Measurements from ENCODE around the gene STIP1.

Gene STIP1

DNA sequence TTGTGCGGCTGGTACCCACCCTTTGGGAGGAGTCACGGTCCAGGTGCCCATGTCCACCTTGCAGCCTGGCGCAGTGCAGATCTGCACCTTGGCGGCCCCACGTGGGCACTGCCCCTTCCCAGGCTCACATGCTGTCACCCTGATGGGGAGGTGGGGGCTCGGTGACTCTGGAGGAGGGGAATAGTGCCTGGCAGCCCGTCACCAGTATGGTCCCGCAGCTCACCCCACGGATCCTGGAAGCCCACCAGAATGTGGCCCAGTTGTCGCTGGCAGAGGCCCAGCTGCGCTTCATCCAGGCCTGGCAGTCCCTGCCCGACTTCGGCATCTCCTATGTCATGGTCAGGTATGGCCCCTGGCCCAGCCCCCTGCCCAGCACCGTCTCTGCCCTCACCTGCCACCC, 34.8 kb downstream of the STIP1 start:
- DNase-seq: no peak

DNA sequence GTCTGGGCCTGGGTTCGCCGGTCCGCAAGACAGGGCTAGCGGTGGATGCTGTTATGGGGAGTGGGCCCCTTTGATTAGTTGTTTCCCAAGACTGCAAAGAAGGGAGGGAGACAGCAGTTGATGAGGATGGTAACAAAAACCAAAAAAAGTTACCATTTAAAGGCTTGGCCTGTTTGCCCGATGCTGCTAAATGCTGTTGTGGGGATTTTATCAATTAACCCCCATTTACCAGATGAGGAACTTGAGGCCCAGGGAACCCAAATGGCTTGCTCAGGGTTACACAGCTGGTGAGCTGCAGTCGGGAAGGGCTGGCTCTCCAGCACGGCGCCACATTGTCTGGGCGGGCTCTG, 36.7 kb downstream of the STIP1 start:
- DNase-seq: no peak

DNA sequence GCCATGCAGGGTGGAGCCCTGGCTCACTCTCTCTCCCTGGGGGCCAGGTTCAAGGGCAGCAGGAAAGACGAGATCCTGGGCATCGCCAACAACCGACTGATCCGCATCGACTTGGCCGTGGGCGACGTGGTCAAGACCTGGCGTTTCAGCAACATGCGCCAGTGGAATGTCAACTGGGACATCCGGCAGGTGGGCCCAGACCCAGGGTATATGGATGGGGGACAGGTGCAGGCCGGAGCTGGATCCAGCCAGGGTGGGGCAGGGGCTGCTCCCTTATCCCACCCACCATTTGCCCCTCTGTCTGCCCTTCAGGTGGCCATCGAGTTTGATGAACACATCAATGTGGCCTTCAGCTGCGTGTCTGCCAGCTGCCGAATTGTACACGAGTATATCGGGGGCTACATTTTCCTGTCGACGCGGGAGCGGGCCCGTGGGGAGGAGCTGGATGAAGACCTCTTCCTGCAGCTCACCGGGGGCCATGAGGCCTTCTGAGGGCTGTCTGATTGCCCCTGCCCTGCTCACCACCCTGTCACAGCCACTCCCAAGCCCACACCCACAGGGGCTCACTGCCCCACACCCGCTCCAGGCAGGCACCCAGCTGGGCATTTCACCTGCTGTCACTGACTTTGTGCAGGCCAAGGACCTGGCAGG, 37.2 kb downstream of the STIP1 start:
- DNase-seq: no peak

DNA sequence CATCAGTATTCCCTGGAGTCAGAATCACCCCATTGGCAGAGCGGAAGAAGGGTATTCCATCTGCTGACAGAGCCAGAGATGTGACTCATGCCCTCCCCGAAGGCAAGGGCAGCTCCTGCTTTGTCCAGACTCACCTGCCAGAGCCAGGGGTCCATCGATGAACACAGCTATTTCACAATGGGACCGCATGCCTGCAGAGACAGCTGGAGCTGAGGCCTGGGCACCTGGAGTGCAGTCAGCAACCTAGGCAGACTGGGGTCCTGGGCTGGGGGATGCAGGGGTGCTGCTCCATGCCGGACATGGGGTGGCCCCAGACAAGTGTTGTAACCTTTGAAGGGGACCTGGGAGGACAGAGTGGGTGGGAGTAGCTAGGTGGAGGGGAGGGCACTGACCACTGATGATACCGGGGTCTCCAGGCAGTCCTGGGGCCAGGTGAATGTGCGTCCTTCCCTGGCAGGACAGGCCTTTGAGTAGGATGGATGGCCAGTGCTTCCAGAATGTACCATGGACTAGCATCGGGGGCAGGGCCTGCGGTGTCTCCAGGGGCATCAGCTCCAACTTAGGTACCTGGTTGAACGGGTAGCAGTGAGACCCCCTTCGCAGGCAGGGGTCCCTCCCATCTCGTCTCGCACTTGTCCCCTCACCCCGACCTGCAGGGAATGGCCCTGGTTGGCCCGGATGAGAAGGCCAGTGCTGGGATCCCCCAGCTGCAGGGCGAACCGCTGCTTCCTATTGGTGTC, 38.4 kb downstream of the STIP1 start:
- no peak for DNase-seq

DNA sequence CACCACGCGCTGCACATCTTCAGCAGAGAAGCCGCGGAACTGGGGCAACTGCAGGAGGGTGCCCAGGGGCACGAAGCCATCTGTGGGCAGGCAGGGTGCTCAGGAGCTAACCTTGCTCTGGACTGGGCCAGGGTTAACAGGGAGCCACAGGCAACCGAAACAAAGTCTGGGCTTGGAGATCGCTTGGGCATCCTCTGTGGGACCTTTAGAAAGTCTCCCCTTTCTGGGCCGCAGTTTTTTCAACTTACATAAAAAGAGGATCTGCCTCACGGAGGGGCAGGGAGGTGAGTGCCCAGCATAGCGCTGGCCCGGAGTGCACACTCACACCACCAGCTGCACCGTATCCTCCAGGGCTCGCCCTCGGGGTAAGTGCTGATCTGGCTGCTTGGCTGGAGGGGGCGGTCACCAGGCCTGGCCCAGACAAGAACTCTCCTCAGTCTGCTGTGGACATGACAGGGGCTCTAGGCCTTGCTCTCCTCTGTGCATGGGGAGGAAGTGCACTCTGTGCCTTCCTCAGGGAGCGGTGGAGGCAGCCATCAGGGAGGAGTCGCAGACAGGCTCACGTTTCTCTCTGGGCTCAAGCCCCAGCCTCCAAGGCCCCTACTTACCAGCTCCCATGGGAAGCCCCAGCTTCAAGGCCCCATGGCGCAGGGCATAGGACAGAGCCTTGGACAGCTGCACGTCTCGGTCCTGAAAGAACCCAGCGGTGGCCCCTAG, 39.1 kb downstream of the STIP1 start:
- DNase-seq: no peak

DNA sequence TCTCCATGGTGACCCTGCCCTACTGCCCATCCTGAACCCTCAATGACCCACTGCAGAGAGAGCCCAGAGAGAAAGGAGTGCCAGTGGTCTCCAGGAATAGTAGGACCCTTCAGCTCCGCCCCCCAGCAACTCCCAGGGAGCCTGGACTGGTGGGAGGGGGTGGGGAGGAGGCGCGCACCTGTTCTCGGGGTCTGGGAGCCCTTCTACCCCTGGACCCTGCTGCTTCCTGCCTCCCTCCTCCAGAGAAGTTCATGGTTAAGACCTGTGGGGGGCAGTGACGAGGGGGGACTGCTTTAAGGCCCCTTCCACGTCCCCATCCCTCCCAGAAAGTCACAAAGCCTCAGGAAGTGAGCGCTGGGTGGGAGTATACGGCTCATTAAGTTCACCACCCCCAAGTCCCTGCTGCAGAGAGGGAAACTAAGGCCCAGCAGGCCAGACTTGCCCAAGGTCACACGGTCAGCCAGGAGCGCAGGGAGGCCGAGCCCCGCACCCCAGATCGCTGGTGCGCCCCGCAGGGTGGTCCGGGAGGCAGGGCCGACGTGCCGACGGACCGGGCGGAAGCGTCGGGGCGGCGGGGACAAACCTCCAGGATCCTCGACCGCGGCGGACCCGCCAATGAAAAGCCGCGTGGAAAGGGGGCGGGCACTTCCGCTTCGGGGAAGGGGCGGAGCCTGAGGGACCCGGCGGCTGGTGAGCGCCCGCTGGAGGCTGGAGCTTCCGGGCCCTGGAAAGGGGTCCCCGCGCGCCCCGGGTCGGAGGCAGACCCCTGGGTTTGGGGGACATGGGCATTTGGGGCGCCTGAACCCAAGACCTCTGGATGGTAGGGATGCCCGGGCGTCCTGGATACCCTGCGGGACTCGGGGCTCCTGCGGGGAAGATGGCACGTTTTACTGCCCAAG, 39.9 kb downstream of the STIP1 start, which contains the start of the genes NUDT22 and TRPT1:
NUDT22 (plus strand) TSS at position 667 of the 899 bp plus-strand sequence. CDS start 379 bp downstream, outside the sequence.
TRPT1 (minus strand) TSS at position 579 of the 899 bp plus-strand sequence; CDS start at position 253, 326 bp downstream.
- DNase-seq: peak; percentile 57 to 94 (median 85)

DNA sequence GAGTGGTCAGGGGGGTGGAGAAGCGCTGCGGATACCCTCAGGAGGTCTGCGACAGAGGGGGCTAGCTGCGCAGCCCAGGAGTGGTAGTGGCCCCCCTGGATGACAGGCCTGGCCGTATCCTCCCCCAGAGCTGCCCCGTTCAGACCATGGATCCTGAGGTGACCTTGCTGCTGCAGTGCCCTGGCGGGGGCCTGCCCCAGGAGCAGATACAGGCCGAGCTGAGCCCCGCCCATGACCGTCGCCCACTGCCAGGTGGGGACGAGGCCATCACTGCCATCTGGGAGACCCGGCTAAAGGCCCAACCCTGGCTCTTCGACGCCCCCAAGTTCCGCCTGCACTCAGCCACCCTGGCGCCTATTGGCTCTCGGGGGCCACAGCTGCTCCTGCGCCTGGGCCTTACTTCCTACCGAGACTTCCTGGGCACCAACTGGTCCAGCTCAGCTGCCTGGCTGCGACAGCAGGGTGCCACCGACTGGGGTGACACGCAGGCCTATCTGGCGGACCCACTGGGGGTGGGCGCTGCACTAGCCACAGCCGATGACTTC, 40.6 kb downstream of the STIP1 start:
- peak in 19 of 51 donors; percentile 25 to 64 (median 43) for DNase-seq

DNA sequence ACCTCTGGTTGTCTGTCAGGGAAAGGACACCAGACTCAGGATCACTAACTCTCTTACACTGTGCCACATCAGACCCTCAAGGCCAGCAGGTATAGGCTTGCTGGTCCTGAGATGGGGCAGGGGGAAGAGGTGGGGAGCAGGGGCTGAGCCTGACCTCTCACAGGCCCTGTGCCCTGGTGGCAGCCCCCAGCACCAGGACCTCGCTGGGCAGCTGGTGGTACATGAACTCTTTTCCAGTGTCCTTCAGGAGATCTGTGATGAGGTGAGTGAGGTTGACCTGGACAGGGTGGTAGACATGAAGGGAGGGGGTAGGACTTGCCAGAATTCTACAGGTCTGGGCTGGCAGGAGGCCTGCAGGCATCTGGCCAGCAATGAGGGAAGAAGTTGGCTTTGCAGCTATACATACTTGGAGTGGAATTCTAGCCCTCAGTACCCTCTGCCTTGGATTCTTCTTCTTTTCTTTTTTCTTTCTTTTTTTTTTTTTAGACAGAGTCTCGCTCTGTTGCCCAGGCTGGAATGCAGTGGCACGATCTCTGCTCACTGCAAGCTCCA, 41.5 kb downstream of the STIP1 start:
- no peak for DNase-seq

DNA sequence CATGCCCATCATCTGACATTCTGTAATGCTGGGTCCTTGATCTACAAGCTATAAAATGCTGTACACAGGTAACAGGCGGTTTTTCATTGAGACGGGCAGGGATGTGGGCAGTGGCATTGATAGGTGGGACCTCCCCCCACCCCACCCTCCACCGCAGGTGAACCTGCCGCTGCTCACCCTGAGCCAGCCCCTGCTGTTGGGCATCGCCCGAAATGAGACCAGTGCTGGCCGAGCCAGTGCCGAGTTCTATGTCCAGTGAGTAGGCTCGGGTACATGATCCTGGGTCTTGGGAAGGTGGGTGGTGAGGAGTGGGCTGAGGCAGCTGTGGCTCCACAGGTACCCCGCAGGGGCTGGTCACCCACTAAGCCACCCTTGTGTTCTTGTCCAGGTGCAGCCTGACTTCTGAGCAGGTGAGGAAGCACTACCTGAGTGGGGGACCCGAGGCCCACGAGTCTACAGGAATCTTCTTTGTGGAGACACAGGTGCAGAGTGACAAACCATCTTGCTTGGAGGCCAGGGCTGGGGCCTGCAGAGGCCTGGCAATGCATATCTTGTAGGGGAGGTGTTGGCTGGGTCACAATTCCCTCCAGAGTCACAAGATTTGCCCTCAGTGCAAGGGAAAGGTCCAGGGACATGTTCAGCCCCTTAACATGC, 43.2 kb downstream of the STIP1 start:
- no peak for DNase-seq

DNA sequence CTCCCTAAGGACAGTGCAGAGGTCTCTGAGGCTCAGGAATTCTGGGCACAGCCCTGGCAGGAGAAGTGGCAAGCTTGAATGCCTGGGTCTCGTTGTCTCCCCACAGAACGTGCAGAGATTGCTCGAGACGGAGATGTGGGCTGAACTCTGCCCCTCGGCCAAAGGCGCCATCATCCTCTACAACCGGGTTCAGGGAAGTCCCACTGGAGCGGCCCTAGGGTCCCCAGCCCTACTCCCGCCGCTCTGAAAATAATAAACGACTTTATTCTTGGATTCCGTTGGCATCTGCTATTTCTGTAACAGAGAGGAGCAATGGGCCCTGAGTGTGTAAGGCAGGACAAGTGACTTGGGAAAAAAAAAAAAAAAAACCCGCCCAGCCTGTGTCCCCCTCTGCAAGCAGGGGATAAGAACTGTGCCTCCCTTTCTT, 43.8 kb downstream of the STIP1 start:
- DNase-seq: no peak

DNA sequence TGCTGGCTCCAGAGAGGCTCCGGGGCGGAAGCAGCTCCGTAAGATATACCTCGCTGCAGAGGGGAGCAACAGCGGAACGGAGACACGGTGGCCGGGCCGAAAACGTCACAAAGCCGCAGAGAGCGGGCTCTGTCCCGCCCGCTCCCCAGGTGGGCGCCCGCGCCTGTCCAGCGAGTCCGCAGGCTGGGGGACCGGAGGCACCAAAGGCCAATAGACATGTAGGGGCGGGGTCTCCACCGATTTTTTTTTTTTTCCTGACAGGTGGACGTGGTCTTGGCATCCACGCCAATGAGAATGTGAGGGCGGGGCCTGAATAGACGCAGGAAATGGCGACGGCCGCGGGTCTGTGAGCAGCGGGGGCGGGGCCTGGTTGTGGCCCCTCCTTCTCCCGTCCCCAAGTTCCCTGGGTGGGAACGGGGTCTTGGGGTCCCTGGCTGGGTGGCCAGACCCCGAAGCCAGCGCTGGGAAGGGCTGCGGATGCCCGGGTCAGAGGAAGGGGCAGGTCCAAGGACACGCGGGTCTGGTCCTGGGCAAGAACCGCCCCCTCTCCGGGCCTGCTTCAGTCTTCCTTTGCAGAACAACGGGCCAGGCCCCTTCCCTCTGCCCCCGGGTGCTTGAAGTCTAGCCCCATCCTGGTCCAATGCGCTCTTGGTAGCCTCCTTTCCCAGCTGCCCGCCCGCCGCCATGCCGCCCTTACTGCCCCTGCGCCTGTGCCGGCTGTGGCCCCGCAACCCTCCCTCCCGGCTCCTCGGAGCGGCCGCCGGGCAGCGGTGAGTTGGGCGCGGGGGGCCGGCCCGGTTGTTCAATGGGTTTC, 44.4 kb downstream of the STIP1 start, which contains the start of gene DNAJC4:
DNAJC4 (plus strand) TSS at position 378 of the 814 bp plus-strand sequence; CDS start at position 685, 307 bp downstream.
- DNase-seq: peak; percentile 31 to 94 (median 82)

DNA sequence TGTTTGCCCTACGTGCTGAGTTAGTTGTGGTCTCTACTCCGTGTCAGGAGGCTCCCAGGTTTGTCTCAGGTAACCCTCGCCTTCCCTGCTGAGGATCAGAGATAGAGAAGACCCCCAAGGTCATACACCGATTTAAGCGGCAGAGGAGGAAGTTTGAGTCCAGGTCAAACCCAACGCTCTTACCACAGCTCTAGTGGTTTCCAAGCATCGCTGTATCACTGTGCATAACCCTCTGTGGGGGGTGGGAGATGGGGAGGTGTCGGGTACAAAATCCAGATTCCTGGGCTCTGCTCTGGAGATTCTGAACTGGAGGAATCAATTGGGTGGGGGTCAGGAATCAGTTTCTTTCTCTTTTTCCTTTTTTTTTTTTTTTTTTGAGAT, 45.0 kb downstream of the STIP1 start:
- no peak for DNase-seq

DNA sequence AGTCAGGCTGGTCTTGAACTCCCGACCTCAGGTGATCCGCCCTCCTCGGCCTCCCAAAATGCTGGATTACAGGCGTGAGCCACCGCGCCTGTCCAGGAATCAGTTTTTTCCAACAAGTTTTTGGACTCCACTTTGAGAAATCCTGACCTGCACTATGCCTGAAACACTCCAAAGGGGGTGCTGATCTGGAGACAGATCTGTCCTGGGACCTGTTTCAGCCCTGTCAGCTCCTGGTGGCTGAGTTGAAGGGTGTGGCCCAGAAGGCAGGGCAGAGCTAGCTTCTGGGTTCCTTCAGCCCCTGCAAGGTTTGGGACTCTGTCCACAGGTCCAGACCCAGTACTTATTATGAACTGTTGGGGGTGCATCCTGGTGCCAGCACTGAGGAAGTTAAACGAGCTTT, 45.6 kb downstream of the STIP1 start:
- no peak for DNase-seq

DNA sequence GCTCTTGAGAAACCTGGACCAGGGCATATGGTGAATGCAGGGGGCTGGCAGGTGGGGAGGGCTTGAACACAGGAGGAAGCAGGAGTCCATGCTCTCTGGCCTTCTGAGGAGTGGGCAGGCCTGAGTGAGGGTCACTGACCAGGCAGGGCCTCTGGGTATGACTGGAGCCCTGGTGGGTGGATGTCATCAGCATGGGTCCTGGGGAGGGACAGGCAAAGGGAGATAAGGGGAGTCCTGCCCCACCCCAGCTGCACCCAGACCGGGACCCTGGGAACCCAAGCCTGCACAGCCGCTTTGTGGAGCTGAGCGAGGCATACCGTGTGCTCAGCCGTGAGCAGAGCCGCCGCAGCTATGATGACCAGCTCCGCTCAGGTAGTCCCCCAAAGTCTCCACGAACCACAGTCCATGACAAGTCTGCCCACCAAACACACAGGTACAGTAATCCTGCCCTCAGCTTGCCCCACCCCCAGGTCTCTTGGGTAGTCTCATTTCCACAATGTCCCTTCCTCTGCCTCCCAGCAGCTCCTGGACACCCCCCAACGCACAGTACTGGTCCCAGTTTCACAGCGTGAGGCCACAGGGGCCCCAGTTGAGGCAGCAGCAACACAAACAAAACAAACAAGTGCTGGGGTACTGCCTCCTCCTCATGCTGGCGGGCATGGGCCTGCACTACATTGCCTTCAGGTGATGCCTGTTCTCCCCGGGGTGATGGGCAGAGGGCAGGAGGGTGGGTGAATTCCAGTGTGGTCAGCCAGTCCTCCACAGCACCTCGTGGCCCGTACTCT, 46.4 kb downstream of the STIP1 start:
- DNase-seq: no peak

DNA sequence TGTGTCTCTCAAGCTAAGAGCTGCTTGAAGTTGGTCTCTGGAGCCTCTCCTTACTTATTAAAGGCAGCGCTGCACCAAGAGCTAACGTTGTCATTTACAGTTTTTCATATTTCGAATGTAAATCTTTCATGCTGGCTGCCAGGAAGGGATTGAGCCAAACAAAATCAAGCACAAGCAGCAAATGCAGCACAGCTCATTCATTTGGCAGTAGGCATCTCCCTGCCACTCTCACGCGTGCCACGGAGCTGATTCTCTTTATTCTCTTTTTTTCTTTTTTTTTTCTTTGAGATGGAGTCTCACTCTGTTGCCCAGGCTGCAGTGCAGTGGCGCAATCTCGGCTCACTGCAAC, 47.0 kb downstream of the STIP1 start:
- no peak for DNase-seq

DNA sequence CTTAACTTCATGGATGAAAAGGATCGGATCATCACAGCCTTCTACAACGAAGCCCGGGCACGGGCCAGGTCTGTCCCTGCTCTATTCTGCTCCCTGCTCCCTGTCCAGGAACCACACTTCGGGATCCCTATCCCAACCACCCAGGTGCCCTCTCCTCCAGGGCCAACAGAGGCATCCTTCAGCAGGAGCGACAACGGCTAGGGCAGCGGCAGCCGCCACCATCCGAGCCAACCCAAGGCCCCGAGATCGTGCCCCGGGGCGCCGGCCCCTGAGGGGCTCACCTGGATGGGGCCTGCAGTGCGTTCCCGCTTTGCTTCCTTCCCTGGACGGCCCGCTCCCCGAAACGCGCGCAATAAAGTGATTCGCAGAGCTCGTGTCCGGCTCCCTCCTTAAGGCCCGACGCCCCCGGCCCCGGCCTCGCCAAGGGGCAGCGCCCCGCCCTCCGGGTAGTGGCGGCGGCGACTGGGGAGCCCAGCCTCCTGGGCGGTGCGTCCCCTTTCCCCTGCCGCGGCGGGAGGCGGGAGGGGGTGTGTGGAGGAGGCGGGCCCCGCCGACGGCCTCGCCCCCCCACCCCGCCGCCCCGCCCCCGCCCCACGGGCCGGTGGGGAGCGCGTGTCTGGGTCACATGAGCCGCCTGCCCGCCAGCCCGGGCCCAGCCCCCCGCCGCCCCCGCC, 48.1 kb downstream of the STIP1 start, which contains the start of gene VEGFB:
VEGFB (plus strand) TSS at position 672 of the 674 bp plus-strand sequence. CDS start 250 bp downstream, outside the sequence.
- DNase-seq: peak in 35 of 51 donors; percentile 19 to 82 (median 63)

DNA sequence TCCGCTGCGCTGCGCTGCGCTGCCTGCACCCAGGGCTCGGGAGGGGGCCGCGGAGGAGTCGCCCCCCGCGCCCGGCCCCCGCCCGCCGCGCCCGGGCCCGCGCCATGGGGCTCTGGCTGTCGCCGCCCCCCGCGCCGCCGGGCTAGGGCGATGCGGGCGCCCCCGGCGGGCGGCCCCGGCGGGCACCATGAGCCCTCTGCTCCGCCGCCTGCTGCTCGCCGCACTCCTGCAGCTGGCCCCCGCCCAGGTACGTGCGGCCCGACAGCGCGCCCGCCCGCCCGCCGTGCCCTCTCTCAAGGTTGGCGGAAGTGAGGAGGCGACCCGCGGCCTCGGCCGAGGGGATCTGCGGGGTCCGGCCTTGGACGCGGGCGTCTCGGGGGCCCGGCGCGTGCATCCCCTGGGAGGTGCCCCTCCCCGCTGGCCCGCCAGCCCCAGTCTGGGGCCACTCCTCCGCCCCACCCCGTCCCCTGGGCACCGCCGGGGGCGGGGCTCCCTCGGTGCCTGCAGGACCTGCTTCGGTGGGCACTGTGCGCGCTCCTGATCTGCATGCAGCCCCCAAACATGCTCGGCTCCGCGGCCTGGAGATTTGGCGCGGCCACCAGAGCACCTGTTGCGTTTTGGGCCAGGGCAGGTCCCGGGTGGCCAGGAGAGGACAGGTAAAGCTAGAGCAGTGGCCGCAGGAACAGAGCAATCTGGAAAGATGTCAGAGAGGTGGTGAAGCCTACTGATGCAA, 48.8 kb downstream of the STIP1 start:
- peak in 11 of 51 donors; percentile 24 to 53 (median 33) for DNase-seq

All from hypothalamus (tissue), 51 donors.